ENCODE results near the gene HEXA. TPM values are rescaled to one million over a fixed set of nuclear protein-coding genes. Genes with fewer than 3 reads are reported as not detected.
A peak's percentile ranks its signal among the peaks of the same experiment; 100 is the strongest.

HEXA gene
- total RNA-seq, 1 donor from 2014 or later, result 102 TPM

GRCh38 chr15:72377331-72377730 lies 1.5 kb upstream of the HEXA start:
- ChIA-PET POLR2A (interaction anchor here (0.5 to 3.4 kb wide), 2 partner anchors 97 to 150 kb away, joined by 5 to 59 read pairs; partner anchors contain the start of gene ARIH1), CTCF (no interaction called here)
- ATAC-seq (ENCODE audit: low read depth) (no peak), DNase-seq (no peak)
- Mint-ChIP-seq H3K36me3 (ENCODE audit: low read depth) (peaks cover 13% of the 10 kb centered on the region), H3K27ac (no peak overlapping the region), H3K4me1 (peaks cover 48% of the 10 kb centered on the region), H3K9me3 (no peaks in the 10 kb centered on the region), H3K4me3 (no peak overlapping the region), H3K27me3 (no peaks in the 10 kb centered on the region)
- intact Hi-C loops (cut with micrococcal nuclease), result loop anchor here (2.0 to 5.0 kb wide), 3 partner anchors 147 to 260 kb away; partner anchors contain the start of genes MYO9A, PKM and SENP8
- TF ChIP-seq CTCF (IDR thresholded peaks at IDR 0.05), result no peak

DNA sequence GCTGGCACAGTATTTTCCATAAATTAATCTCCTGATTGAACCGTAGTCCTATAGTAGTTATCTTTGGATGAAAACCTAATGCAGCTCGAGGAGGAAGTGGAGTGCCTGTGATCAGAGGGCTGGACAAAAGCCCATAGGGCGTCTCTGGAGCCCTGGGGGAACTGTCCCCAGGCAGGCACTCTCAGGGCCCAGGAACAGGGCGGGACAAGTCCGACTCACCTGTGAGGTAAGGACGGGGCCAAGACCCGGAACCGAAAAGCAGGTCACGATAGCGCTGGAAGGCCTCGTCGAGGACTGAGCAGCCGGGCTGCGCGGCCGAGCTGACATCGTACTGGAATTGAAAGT lies 341 bp downstream of the HEXA start:
- peak; percentile 56 for ATAC-seq (ENCODE audit: low read depth)
- Mint-ChIP-seq H3K27ac (peak overlapping the region; percentile 97), H3K27me3 (no peaks in the 10 kb centered on the region), H3K4me1 (peaks cover 59% of the 10 kb centered on the region), H3K4me3 (peak overlapping the region; percentile 91), H3K36me3 (ENCODE audit: low read depth) (peaks cover 21% of the 10 kb centered on the region), H3K9me3 (no peaks in the 10 kb centered on the region)
- intact Hi-C loops (cut with micrococcal nuclease), result loop anchor here (2.0 to 5.0 kb wide), 4 partner anchors 55 to 258 kb away; partner anchors contain the start of genes CELF6, MYO9A, PARP6 and SENP8
- no peak for TF ChIP-seq CTCF (IDR thresholded peaks at IDR 0.05)
- CTCF ChIA-PET, result no interaction called here
- DNase-seq, result no peak
- POLR2A ChIA-PET, result interaction anchor here (0.6 to 3.4 kb wide), 19 partner anchors 9 to 1600 kb away, joined by 3 to 59 read pairs (median 5); partner anchors contain the start of genes ARIH1, BBS4, CELF6 and HIGD2B

- CTCF ChIA-PET, result no interaction called here
- H3K9me3 Mint-ChIP-seq, result no peaks in the 10 kb centered on the region
- DNase-seq (no peak), ATAC-seq (ENCODE audit: low read depth) (no peak)
- POLR2A ChIA-PET, result interaction anchor here (1.0 kb wide), 1 partner anchor 144 kb away, joined by 6 read pairs; no protein-coding TSS in a partner anchor
- H3K27ac Mint-ChIP-seq, result peak overlapping the region; percentile 46
- no peak for TF ChIP-seq CTCF (IDR thresholded peaks at IDR 0.05)
- intact Hi-C loops (cut with micrococcal nuclease), result no loop called here
- H3K4me1 Mint-ChIP-seq, result peaks cover 85% of the 10 kb centered on the region
- peaks cover 45% of the 10 kb centered on the region for H3K36me3 Mint-ChIP-seq (ENCODE audit: low read depth)
- H3K27me3 Mint-ChIP-seq, result no peaks in the 10 kb centered on the region
- H3K4me3 Mint-ChIP-seq, result peak overlapping the region; percentile 24
Observed at GRCh38 chr15:72372361-72372760, 3.5 kb downstream of the HEXA start.

GRCh38 chr15:72369964-72370363 lies 5.8 kb downstream of the HEXA start:
- peaks cover 47% of the 10 kb centered on the region for H3K36me3 Mint-ChIP-seq (ENCODE audit: low read depth)
- no peak for DNase-seq
- H3K9me3 Mint-ChIP-seq, result no peaks in the 10 kb centered on the region
- H3K4me3 Mint-ChIP-seq, result no peak overlapping the region
- ChIA-PET POLR2A (interaction anchor here (0.5 kb wide), 1 partner anchor 142 kb away, joined by 3 read pairs; no protein-coding TSS in a partner anchor), CTCF (no interaction called here)
- peaks cover 92% of the 10 kb centered on the region for H3K4me1 Mint-ChIP-seq
- H3K27ac Mint-ChIP-seq, result no peak overlapping the region
- ATAC-seq (ENCODE audit: low read depth), result no peak
- TF ChIP-seq CTCF (IDR thresholded peaks at IDR 0.05), result no peak
- intact Hi-C loops (cut with micrococcal nuclease), result no loop called here
- no peaks in the 10 kb centered on the region for H3K27me3 Mint-ChIP-seq

DNA sequence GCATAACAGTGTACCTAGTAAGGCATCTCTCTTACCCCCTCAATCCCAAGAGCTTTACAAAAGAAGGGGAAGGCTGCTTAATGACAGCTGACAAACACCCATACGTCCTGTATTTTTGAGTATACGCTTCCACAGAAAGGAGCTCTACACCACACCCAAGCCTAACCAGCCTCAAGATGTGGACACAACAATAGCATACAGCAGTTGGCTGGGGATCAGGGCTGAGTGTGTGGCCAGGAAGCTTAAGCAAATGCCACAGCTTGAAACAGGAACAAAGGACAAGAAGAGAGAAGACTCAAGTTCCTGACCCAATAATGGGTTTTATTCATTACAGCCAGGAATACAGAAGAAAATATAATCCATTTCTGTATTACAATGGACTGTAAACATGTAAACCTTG lies 6.9 kb downstream of the HEXA start:
- TF ChIP-seq CTCF (IDR thresholded peaks at IDR 0.05), result no peak
- Mint-ChIP-seq H3K9me3 (no peaks in the 10 kb centered on the region), H3K27me3 (no peaks in the 10 kb centered on the region), H3K27ac (no peak overlapping the region), H3K4me3 (peak overlapping the region; percentile 17), H3K4me1 (peaks cover 83% of the 10 kb centered on the region), H3K36me3 (ENCODE audit: low read depth) (peaks cover 49% of the 10 kb centered on the region)
- CTCF ChIA-PET, result no interaction called here
- DNase-seq, result no peak
- POLR2A ChIA-PET, result no interaction called here
- intact Hi-C loops (cut with micrococcal nuclease), result no loop called here
- ATAC-seq (ENCODE audit: low read depth), result no peak

Measured in activated B cell treated with CpG ODN at 0.5 μM for 24 hours (primary cell).